GM12878 (cell line): ENCODE data around the gene FNTB. TPM values are rescaled to one million over a fixed set of nuclear protein-coding genes. Genes with fewer than 3 reads are reported as not detected.

Source experiments
- ATAC-seq: fragments of 200-7000 bp; cut with Tn5 transposase; 3 replicates; pipeline ENCODE4 v1.9.1; 2020; ENCODE audit warnings: mild to moderate bottlenecking, moderate library complexity
- BruUV-seq: library from RNA; stranded (reverse); fragments of 400-500 nt; replicated peaks from 2 replicates; lab custom pipeline; 2021; lab: Mats Ljungman, UMichigan
- CTCF ChIA-PET: fragments of 300-600 bp; sonication (Branson Sonifier 250); formaldehyde crosslinking; extraction: SDS; loops from one replicate; lab custom pipeline; 2021; ENCODE audit warnings: inconsistent platforms; lab: Yijun Ruan, JAX
- POLR2A ChIA-PET: fragments of 350-600 bp; formaldehyde crosslinking; extraction: SDS; loops from one replicate; lab custom pipeline; 2021; ENCODE audit warnings: inconsistent platforms; lab: Charles Lee
- RAD21 ChIA-PET: fragments of 300-600 bp; sonication (Branson Sonifier 250); formaldehyde crosslinking; loops from one replicate; lab custom pipeline; 2023; ENCODE audit warnings: antibody characterized with exemption; ENCODE audit not compliant: unreplicated experiment; lab: Charles Lee
- SMC1A ChIA-PET: fragments of 300-600 bp; sonication (Branson Sonifier 250); formaldehyde crosslinking; loops from one replicate; lab custom pipeline; 2023; ENCODE audit not compliant: unreplicated experiment, uncharacterized antibody; lab: Charles Lee
- DNase-seq: peaks from one replicate; pipeline ENCODE4 v3.0.0-alpha.2; 2011; ENCODE audit warnings: low read depth, low spot score
- FAIRE-seq: peaks from 3 replicates; lab custom pipeline; 2011; peaks lifted over from hg19 to GRCh38; lab: Jason Lieb, UNC
- H2AFZ ChIP-seq: 2 replicates; pipeline ENCODE4 v1.6.0; 2011; ENCODE audit warnings: low read depth, low read length, control low read depth; ENCODE audit not compliant: control insufficient read depth
- H3K27ac ChIP-seq: 2 replicates; pipeline ENCODE4 v1.5.1; 2011; ENCODE audit warnings: control low read depth; ENCODE audit not compliant: control insufficient read depth, insufficient read depth
- H3K27me3 ChIP-seq, 2 experiments: replicated peaks in 1 of 2; 2 replicates each; pipeline versions ENCODE4 v1.6.0 to v1.6.1; 2011; ENCODE audit warnings: low read length in 1 of 2; ENCODE audit not compliant: control insufficient read depth in 2 of 2, insufficient read depth in 2 of 2
- H3K36me3 ChIP-seq, 2 experiments: 2 replicates each; pipeline ENCODE4 v1.5.1; 2011; ENCODE audit warnings: low read length in 1 of 2; ENCODE audit not compliant: control insufficient read depth in 2 of 2, insufficient read depth in 2 of 2
- H3K4me1 ChIP-seq: 2 replicates; pipeline ENCODE4 v1.6.1; 2011; ENCODE audit warnings: mild to moderate bottlenecking, low read length, moderate library complexity, mixed read lengths; ENCODE audit not compliant: control insufficient read depth, insufficient read depth
- H3K4me2 ChIP-seq: 2 replicates; pipeline ENCODE4 v1.6.0; 2011; ENCODE audit warnings: control low read depth; ENCODE audit not compliant: control insufficient read depth, insufficient read depth
- H3K4me3 ChIP-seq: fragments of 200-600 bp; sonication (generic); 2 replicates; pipeline ENCODE4 v1.5.1; 2016
- H3K79me2 ChIP-seq: 2 replicates; pipeline ENCODE4 v1.6.0; 2011; ENCODE audit warnings: low read length; ENCODE audit not compliant: control insufficient read depth, insufficient read depth
- H3K9ac ChIP-seq: 2 replicates; pipeline ENCODE4 v1.8.0; 2011; ENCODE audit warnings: low read length, control low read depth, mixed read lengths; ENCODE audit not compliant: control insufficient read depth, insufficient read depth
- H3K9me3 ChIP-seq: replicated peaks from 3 replicates; pipeline ENCODE4 v1.5.1; 2011; ENCODE audit warnings: mild to moderate bottlenecking, low read length; ENCODE audit not compliant: control insufficient read depth, insufficient read depth
- H4K20me1 ChIP-seq: 2 replicates; pipeline ENCODE4 v1.6.0; 2011; ENCODE audit not compliant: control insufficient read depth, insufficient read depth
- ASH2L ChIP-seq: fragments of 300-600, 200-600 bp; sonication (generic); IDR thresholded peaks from 2 replicates; pipeline ENCODE4 v1.6.1; 2017; ENCODE audit warnings: low read depth, mild to moderate bottlenecking, borderline replicate concordance
- E4F1 ChIP-seq: fragments of 450-650 bp; IDR thresholded peaks from 2 replicates; pipeline ENCODE4 v1.6.1; 2018; ENCODE audit warnings: borderline replicate concordance, mild to moderate bottlenecking; ENCODE audit not compliant: partially characterized antibody
- EGR1 ChIP-seq, 2 experiments: IDR thresholded peaks; 1 replicate in 1 of 2; 2 replicates in 1 of 2; pipeline ENCODE4 v1.6.1; 2011 to 2012; ENCODE audit warnings: low read depth in 2 of 2, low read length in 2 of 2, borderline replicate concordance in 1 of 2, mild to moderate bottlenecking in 1 of 2, moderate library complexity in 1 of 2
- ESRRA ChIP-seq: IDR thresholded peaks from 2 replicates; pipeline ENCODE4 v1.6.1; 2012; ENCODE audit warnings: mild to moderate bottlenecking, low read length, improper control_type of control experiment
- EZH2 ChIP-seq: IDR thresholded peaks from 2 replicates; pipeline ENCODE4 v1.6.1; 2012; ENCODE audit warnings: low read depth, mild to moderate bottlenecking, control low read depth, inconsistent platforms, low read length, borderline replicate concordance; ENCODE audit not compliant: control insufficient read depth
- FOS ChIP-seq: IDR thresholded peaks from 3 replicates; pipeline ENCODE4 v1.6.1; 2011; ENCODE audit warnings: borderline replicate concordance; ENCODE audit not compliant: insufficient read length; ENCODE audit errors: extremely low read depth
- FOXM1 ChIP-seq: IDR thresholded peaks from 2 replicates; pipeline ENCODE4 v1.6.1; 2012; ENCODE audit warnings: low read depth, mild to moderate bottlenecking, inconsistent platforms, low read length, moderate library complexity
- HCFC1 ChIP-seq: fragments of 150-350 bp; IDR thresholded peaks from 2 replicates; pipeline ENCODE4 v1.6.1; 2014; ENCODE audit warnings: low read length
- IRF3 ChIP-seq: fragments of 450-650 bp; IDR thresholded peaks from 2 replicates; pipeline ENCODE4 v1.6.1; 2014; ENCODE audit warnings: mild to moderate bottlenecking
- MTA3 ChIP-seq: IDR thresholded peaks from 2 replicates; pipeline ENCODE4 v1.6.1; 2012; ENCODE audit warnings: low read length, inconsistent platforms, borderline replicate concordance
- NR2F1 ChIP-seq: fragments of 450-650 bp; conservative IDR thresholded peaks from 2 replicates; pipeline ENCODE4 v1.6.1; 2017; ENCODE audit warnings: mild to moderate bottlenecking
- RCOR1 ChIP-seq: conservative IDR thresholded peaks from 2 replicates; pipeline ENCODE4 v1.6.1; 2012; ENCODE audit warnings: low read depth, low read length, improper control_type of control experiment
- TARDBP ChIP-seq: IDR thresholded peaks from 2 replicates; pipeline ENCODE4 v1.6.1; 2016; ENCODE audit warnings: borderline replicate concordance
- TCF12 ChIP-seq: IDR thresholded peaks from 2 replicates; pipeline ENCODE4 v1.6.1; 2011; ENCODE audit warnings: low read depth, mild to moderate bottlenecking, low read length
- YY1 ChIP-seq: IDR thresholded peaks from 2 replicates; pipeline ENCODE4 v1.6.1; 2011; ENCODE audit warnings: low read depth, mild to moderate bottlenecking, low read length
- ZNF592 ChIP-seq: fragments of 450-650 bp; IDR thresholded peaks from 2 replicates; pipeline ENCODE4 v1.6.1; 2017; ENCODE audit warnings: mild to moderate bottlenecking, moderate library complexity
- WGBS: methylation state at CpG from one replicate; pipeline ENCODE4 v1.1.6; 2016; ENCODE audit warnings: low lambda C conversion rate; ENCODE audit not compliant: insufficient replicate concordance, insufficient coverage; ENCODE audit errors: missing lambda C conversion rate; 5-methylcytosine and 5-hydroxymethylcytosine counted together
- in situ Hi-C: fragments of 300-500 bp; cut with MboI; formaldehyde crosslinking; loops from 9 replicates; pipeline ENCODE4 v1.14.3; 2018; ENCODE audit warnings: mixed read lengths
- intact Hi-C: fragments of 100-400 bp; cut with micrococcal nuclease; formaldehyde crosslinking; loops from one replicate; pipeline ENCODE4 v1.14.2; 2022; ENCODE audit not compliant: unreplicated experiment
- polyA plus RNA-seq, 11 experiments: library from polyadenylated mRNA; depleted of rRNA in 4 of 11; unstranded in 6 of 11; stranded (reverse) in 5 of 11; fragments of >200 nt; fragmentation: Nextera tagmentation in 4 of 11; fragmentation: Illumina TruSeq in 1 of 11; extraction: Ambion mirVana in 4 of 11; extraction: Trizol in 1 of 11; gene quantifications; 1 replicate in 1 of 11; 2 replicates in 10 of 11; pipeline versions ENCODE4 v1.2.1 to v1.2.3, GENCODE V29; 2011 to 2016; ENCODE audit warnings: inconsistent platforms in 2 of 11, missing spikeins in 2 of 11, low read depth in 1 of 11
- total RNA-seq, 4 experiments: library from RNA; depleted of rRNA in 3 of 4; stranded (reverse); fragments of >200 nt in 3 of 4; fragmentation: Illumina TruSeq in 1 of 4; extraction: Trizol in 1 of 4; gene quantifications; 2 replicates each; pipeline versions ENCODE4 v1.2.1 to v1.2.3, GENCODE V29; 2013 to 2021

FNTB gene
- total and polyA plus RNA-seq, 10 of the 15 experiments (the other 5 are each of a cell fraction or from before 2014, with no cell fraction given): 10.4 to 25.1 (median 16.7) TPM

GRCh38 chr14:65011538-65011937 lies 24.8 kb downstream of the FNTB start:
- BruUV-seq: no TSS peak
- Histone ChIP-seq H3K79me2 (no peaks in the 10 kb centered on the region), H3K4me3 (no peak overlapping the region), H3K36me3 (peaks cover 7 to 12% of the 10 kb centered on the region in 2 experiments), H3K4me1 (no peaks in the 10 kb centered on the region), H3K4me2 (no peak overlapping the region), H3K9ac (no peak overlapping the region), H4K20me1 (no peaks in the 10 kb centered on the region)
- in situ Hi-C loops (no loop called here), intact Hi-C loops (no loop called here)
- ChIA-PET POLR2A (no interaction called here), CTCF (no interaction called here), RAD21 (no interaction called here)
- ATAC-seq (no peak), FAIRE-seq (no peak)
- 90% methylated on average over 10 of the region's 10 CpGs for WGBS
- TF ChIP-seq NR2F1 (no peak), MTA3 (no peak), FOS (no peak), IRF3 (no peak), HCFC1 (no peak), EZH2 (no peak), YY1 (no peak), ESRRA (no peak), TCF12 (no peak), RCOR1 (no peak), ZNF592 (no peak), FOXM1 (no peak), TARDBP (no peak), E4F1 (no peak), EGR1 (IDR thresholded peaks at IDR 0.05; ENCODE audit: borderline replicate concordance in 1 of 2, low read depth in 2 of 2, low read length in 2 of 2) (no peak), ASH2L (no peak)
- TF ChIP-seq, all 136 proteins: peak for 0
- Histone ChIP-seq H2AFZ (no peak overlapping the region), H3K27me3 (no peaks in the 10 kb centered on the region), H3K9me3 (no peaks in the 10 kb centered on the region), H3K27ac (no peak overlapping the region)
- DNase-seq: no peak
- SMC1A ChIA-PET: no interaction called here
